ENCODE results near the gene ELP2.
"Not testable (repeated sequence)": the region's sequence is repeated elsewhere in the genome, so short reads cannot be mapped to it uniquely, and the experiment has no call there.

ELP2 gene

GRCh38 chr18:36203360-36203895, 73.7 kb downstream of the ELP2 start:
- Histone ChIP-seq H3K27me3 (replicated peaks; ENCODE audit: control insufficient read depth, insufficient read depth, low read length) (no peaks in the 10 kb centered on the region), H3K36me3 (ENCODE audit: control insufficient read depth, insufficient read depth, low read length) (no peaks in the 10 kb centered on the region), H3K4me3 (replicated peaks; ENCODE audit: low read depth, low read length) (no peak overlapping the region)
- DNase-seq (ENCODE audit: extremely low read depth, insufficient read length), result no peak
- TF ChIP-seq CTCF (IDR thresholded peaks at IDR 0.05; ENCODE audit: insufficient read depth, low read length, poor library complexity, severe bottlenecking), result no peak

- Histone ChIP-seq H3K27me3 (replicated peaks; ENCODE audit: control insufficient read depth, insufficient read depth, low read length) (no peaks in the 10 kb centered on the region), H3K36me3 (ENCODE audit: control insufficient read depth, insufficient read depth, low read length) (no peaks in the 10 kb centered on the region), H3K4me3 (replicated peaks; ENCODE audit: low read depth, low read length) (no peak overlapping the region)
- DNase-seq (ENCODE audit: extremely low read depth, insufficient read length), result no peak
- TF ChIP-seq CTCF (IDR thresholded peaks at IDR 0.05; ENCODE audit: insufficient read depth, low read length, poor library complexity, severe bottlenecking), result no peak
These were observed 75.5 kb downstream of the ELP2 start for GRCh38 chr18:36205166-36205565.

GRCh38 chr18:36207303-36207702, 77.6 kb downstream of the ELP2 start:
- no peak for DNase-seq (ENCODE audit: extremely low read depth, insufficient read length)
- Histone ChIP-seq H3K4me3 (replicated peaks; ENCODE audit: low read depth, low read length) (no peak overlapping the region), H3K27me3 (replicated peaks; ENCODE audit: control insufficient read depth, insufficient read depth, low read length) (no peaks in the 10 kb centered on the region), H3K36me3 (ENCODE audit: control insufficient read depth, insufficient read depth, low read length) (no peaks in the 10 kb centered on the region)
- TF ChIP-seq CTCF (IDR thresholded peaks at IDR 0.05; ENCODE audit: insufficient read depth, low read length, poor library complexity, severe bottlenecking), result no peak

GRCh38 chr18:36207969-36208368, 78.3 kb downstream of the ELP2 start:
- not testable (repeated sequence) for H3K27me3 ChIP-seq (replicated peaks; ENCODE audit: control insufficient read depth, insufficient read depth, low read length); H3K4me3 ChIP-seq (replicated peaks; ENCODE audit: low read depth, low read length); H3K36me3 ChIP-seq (ENCODE audit: control insufficient read depth, insufficient read depth, low read length); DNase-seq (ENCODE audit: extremely low read depth, insufficient read length)

GRCh38 chr18:36211612-36212065, 81.9 kb downstream of the ELP2 start:
- no peaks in the 10 kb centered on the region; the same call in 1 of the 2 replicates for H3K36me3 ChIP-seq (ENCODE audit: control insufficient read depth, insufficient read depth, low read length)

More at GRCh38 chr18:36211612-36212065, 81.9 kb downstream of the ELP2 start:
- no peak overlapping the region for H3K4me3 ChIP-seq (replicated peaks; ENCODE audit: low read depth, low read length)
- no peak for TF ChIP-seq CTCF (IDR thresholded peaks at IDR 0.05; ENCODE audit: insufficient read depth, low read length, poor library complexity, severe bottlenecking)
- H3K27me3 ChIP-seq (replicated peaks; ENCODE audit: control insufficient read depth, insufficient read depth, low read length), result no peaks in the 10 kb centered on the region
- DNase-seq (ENCODE audit: extremely low read depth, insufficient read length), result no peak
